HS-5 (cell line): ENCODE measurements around the gene BET1.
"Not testable (repeated sequence)": the region's sequence is repeated elsewhere in the genome, so short reads cannot be mapped to it uniquely, and the experiment has no call there.

ENCODE experiments used
- DNase-seq: peaks from one replicate; pipeline ENCODE4 v3.0.0-alpha.2; 2012; ENCODE audit warnings: low read depth

Gene BET1, protein sequence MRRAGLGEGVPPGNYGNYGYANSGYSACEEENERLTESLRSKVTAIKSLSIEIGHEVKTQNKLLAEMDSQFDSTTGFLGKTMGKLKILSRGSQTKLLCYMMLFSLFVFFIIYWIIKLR

GRCh38 chr7:94004024-94004951, at the start of gene BET1:
Gene BET1, minus strand, starts transcription at chr7:94004355. Its CDS starts 139 bp downstream, at chr7:94004216.
- DNase-seq: peak; percentile 74

GRCh38 chr7:94053532-94053931, 49.4 kb upstream of the BET1 start:
- DNase-seq: no peak

- DNase-seq: no peak
Measured at GRCh38 chr7:94052398-94053180, 48.4 kb upstream of the BET1 start.

DNA sequence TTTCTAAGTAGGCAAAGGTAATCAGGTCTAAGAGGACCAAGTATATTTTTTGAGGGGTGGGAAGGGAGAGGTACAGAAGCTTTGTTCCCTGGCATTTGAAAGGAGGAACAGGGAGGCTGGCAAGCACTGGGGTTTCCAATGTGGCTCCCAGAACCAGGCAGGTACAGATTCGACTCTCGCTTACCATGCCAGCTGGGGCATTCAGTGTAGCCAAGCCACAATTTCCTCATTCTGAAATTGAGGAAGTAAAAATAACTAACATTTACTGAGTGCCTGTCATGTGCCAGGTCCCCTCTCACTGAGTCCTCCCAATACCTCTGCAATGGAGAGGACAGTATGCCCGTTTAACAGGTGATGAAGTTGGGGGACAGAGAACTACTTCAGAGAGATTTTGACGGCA, 45.9 kb upstream of the BET1 start:
- DNase-seq: no peak

DNA sequence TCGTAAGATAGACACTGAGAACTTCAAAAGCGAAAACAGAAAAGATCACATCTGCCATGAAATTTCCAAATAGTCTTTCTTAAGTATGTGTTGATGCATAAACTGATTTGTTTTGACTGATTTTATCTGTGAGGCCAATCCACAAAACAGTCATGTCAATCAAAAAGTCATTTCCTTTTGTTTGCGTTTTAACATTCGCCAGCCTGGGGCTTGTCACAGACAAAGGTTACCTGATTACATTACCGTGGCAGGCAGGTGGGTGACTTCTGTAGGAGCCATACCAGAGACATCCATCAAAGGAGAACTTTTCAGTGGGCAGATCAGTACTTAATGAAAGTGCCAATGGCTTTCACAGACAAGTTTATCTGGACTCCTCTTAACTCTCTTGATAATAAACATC, 45.5 kb upstream of the BET1 start:
- DNase-seq: no peak

GRCh38 chr7:94048755-94049154, 44.6 kb upstream of the BET1 start:
- DNase-seq: no peak

DNA sequence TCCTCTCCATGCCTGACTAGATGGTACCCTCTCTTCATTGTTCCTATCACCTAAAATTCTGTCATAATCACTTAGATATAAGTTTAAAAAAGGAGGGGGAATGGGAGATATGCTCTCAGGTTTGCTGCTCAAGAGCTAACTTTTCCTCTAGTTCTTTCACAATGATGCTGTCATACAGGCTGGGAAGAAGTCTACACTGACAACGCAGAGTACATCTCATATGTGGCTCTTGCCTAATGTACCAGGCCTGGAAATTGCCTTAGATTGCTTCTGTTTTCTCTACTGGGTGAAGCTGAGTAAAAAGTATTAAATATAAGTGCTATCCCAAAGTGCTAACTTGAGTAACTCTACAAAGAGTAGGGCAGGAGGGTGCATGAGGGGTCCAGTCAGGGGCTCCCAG, 43.8 kb upstream of the BET1 start:
- no peak for DNase-seq

DNA sequence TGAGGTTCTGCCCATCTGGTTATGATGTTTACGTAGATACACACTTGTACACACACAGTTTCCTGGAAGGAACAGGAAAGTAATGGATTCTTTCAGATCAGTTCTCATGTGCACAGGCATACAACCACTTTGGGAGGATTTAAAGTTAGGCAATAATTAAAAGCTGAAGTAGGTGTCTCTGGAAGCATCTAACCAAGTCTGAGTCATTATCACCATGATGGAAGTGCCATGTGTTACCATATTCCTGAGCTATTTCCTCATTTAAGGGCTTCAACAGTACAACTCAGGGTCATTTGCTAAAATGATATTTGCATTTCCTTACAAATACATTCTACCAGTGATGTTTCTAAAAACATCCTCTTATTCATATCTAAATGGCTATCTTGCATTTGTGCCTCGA, 41.4 kb upstream of the BET1 start:
- no peak for DNase-seq

GRCh38 chr7:94044806-94045205, 40.7 kb upstream of the BET1 start:
- no peak for DNase-seq

DNA sequence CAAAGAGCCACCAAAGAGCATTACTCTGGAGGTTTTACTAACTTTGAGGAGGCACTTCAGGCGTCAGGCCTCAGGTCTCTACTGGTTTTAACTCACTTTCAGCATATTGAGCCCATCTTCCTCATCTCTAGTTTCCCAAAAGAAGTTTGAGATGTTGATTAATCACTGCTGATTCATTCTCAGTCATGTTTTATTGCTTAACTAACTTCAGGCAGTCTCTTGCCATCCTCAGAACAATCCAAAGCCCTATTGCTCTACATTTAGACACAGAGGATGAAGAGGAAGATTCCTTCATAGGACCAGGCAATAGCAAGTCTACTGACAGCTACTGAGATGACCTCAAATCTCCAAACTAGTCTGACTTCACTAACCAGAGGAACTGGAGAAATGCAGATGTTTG, 39.1 kb upstream of the BET1 start:
- peak; percentile 43 for DNase-seq

GRCh38 chr7:94042381-94042780, 38.2 kb upstream of the BET1 start:
- DNase-seq: no peak

- no peak for DNase-seq
Measured at GRCh38 chr7:94041529-94041928, 37.4 kb upstream of the BET1 start.

- DNase-seq: no peak
Measured at GRCh38 chr7:94040254-94040653, 36.1 kb upstream of the BET1 start.

GRCh38 chr7:94039368-94040035, 35.3 kb upstream of the BET1 start:
- DNase-seq: no peak

DNA sequence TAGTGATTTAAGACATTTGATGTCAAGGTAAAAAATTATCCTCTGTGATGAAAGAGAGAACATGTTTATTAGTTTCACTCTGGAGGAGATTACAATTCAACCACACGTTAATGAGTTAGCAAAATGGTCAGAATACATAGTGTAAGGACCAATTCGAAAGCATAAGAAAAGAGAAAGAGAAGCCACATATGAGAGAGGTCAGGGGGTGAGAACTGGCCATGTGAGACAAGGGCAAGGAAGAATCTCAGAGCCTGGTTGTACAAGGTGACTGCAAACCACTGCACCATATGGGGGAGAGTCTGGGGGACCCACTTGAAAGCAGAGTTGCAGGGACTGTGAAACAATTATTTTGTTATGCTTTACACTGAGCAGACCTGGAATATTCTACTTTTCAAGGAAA, 27.7 kb upstream of the BET1 start:
- no peak for DNase-seq

DNA sequence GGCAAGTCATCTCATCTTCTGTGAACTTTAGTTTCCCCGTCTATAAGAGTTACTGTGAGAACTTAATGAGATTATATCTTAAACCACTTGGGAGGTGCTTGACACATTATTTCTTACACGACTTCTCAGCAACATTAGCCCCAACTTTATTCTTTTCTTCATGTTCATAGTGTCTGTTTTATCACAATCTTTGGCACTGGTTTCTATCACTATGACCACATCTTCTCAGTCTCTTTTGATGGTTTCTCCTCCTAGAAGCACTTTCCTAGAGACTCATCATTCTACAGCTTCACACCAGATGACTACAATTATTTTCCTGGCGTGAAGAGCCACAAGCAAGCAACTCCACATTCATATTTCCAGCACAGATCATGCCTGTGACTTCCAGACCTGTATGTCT, 26.5 kb upstream of the BET1 start:
- DNase-seq: no peak

GRCh38 chr7:94029976-94030375, 25.8 kb upstream of the BET1 start:
- DNase-seq: no peak

DNA sequence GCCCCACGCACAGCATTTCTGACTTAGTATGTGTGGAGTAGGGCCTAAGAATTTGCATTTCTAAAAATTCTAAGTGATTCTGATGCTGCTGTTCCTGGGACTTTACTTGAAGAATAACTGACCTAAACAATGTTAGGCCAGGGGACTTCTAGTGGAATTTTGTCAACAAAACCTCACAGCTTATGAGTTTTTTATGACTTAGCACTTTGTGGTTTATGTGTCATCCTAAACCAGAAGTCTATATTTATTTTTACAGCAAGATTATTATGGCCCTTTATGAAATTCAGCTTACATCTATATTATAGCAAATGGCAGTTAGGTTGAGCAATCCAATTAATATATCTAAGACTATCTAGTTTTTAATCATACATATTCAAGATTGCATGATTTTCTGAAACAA, 24.6 kb upstream of the BET1 start:
- DNase-seq: no peak

GRCh38 chr7:94026619-94027018, 22.5 kb upstream of the BET1 start:
- not testable (repeated sequence) for DNase-seq

DNA sequence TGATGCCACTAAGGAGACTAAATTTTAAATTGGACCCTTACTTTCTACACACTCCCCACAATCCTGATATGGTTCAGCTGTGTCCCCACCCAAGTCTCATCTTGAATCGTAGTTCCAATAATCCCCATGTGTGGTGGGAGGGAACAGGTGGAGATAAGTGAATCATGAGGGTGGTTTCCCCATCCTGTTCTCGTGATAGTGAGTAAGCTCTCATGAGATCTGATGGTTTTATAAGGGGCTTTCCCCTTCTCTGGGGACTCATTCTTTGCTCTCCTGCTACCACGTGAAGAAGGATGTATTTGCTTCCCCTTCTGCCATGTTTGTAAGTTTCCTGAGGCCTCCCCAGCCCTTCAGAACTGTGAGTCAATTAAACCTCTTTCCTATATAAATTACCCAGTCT, 18.4 kb upstream of the BET1 start:
- DNase-seq: no peak

GRCh38 chr7:94016786-94017185, 12.6 kb upstream of the BET1 start:
- no peak for DNase-seq

DNA sequence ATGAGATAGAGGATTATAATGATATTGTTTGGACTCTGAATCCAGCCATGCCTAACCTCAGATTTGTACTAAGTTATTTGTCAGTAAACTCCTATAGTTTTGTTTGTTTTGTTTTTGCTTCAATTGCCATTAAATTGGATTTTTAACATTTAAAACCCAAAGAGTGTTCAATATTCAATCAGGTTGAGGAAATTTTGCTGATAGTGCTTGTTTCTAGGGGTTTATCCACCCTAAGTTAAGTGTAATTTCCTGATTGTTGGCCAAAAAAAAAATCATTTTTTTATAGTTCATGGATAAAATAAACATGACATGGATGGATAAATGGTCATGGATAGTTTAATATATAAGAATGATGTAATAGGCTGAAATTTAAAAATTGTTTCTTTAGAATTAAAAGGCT, 11.4 kb upstream of the BET1 start:
- no peak for DNase-seq
